GM19372 (cell line): Measurements from ENCODE around the gene PAQR7.

Experiments
- ATAC-seq: cut with Tn5 transposase; IDR thresholded peaks from one replicate; pipeline ENCODE4 v1.9.1; 2021; ENCODE audit warnings: mild to moderate bottlenecking, low read depth, moderate library complexity; ENCODE audit not compliant: unreplicated experiment

PAQR7 gene

GRCh38 chr1:25875856-25876692 lies 566 bp upstream of the PAQR7 start:
- peak; percentile 23 for ATAC-seq

GRCh38 chr1:25874635-25875153 lies 814 bp downstream of the PAQR7 start:
- no peak for ATAC-seq

- no peak for ATAC-seq
Observed at GRCh38 chr1:25874209-25874608, 1.3 kb downstream of the PAQR7 start.

GRCh38 chr1:25873120-25873519 lies 2.4 kb downstream of the PAQR7 start:
- ATAC-seq = no peak

GRCh38 chr1:25872713-25873112 lies 2.8 kb downstream of the PAQR7 start:
- ATAC-seq = no peak

- ATAC-seq = no peak
Observed at GRCh38 chr1:25871704-25872494, 3.6 kb downstream of the PAQR7 start.

GRCh38 chr1:25871086-25871703 lies 4.3 kb downstream of the PAQR7 start:
- no peak for ATAC-seq

GRCh38 chr1:25870614-25871013 lies 4.9 kb downstream of the PAQR7 start:
- ATAC-seq = no peak

- ATAC-seq = no peak
Observed at GRCh38 chr1:25869909-25870606, 5.5 kb downstream of the PAQR7 start.

GRCh38 chr1:25867210-25867991 lies 8.1 kb downstream of the PAQR7 start:
- ATAC-seq = no peak

GRCh38 chr1:25866288-25866687 lies 9.2 kb downstream of the PAQR7 start:
- no peak for ATAC-seq

GRCh38 chr1:25864434-25864833 lies 11.1 kb downstream of the PAQR7 start:
- ATAC-seq = no peak

- ATAC-seq = no peak
Observed at GRCh38 chr1:25863486-25864262, 11.8 kb downstream of the PAQR7 start.

- ATAC-seq = no peak
Observed at GRCh38 chr1:25862785-25863485, 12.6 kb downstream of the PAQR7 start.

- no peak for ATAC-seq
Observed at GRCh38 chr1:25861316-25862286, 13.9 kb downstream of the PAQR7 start.

GRCh38 chr1:25858906-25859789 lies 16.4 kb downstream of the PAQR7 start, which contains the start of gene AUNIP:
TSS of gene AUNIP (minus strand) at chr1:25859457. CDS start at chr1:25859357, 100 bp downstream.
- ATAC-seq = peak; percentile 94
